ENCODE results near the gene DLGAP4. TPM values are rescaled to one million over a fixed set of nuclear protein-coding genes. Genes with fewer than 3 reads are reported as not detected.
A peak's percentile ranks its signal among the peaks of the same experiment; 100 is the strongest.

DLGAP4 gene
- total and polyA plus RNA-seq, 2 of the 13 experiments (the other 11 are each of a cell fraction or from before 2014, with no cell fraction given), result 15.2 to 26.7 TPM

GRCh38 chr20:36462440-36463211, 156.5 kb downstream of the DLGAP4 start (continued):
- TF ChIP-seq ZNF687 (CRISPR knock-in tag; IDR thresholded peaks at IDR 0.05) (peak; percentile 66), RBFOX2 (IDR thresholded peaks at IDR 0.05; ENCODE audit: low read depth, low read length) (peak; percentile 36; the same call in 1 of the 2 replicates), HNRNPLL (IDR thresholded peaks at IDR 0.05; ENCODE audit: low read depth, low read length, poor library complexity, severe bottlenecking) (peak; percentile 41), PRDM10 (CRISPR knock-in tag; IDR thresholded peaks at IDR 0.05; ENCODE audit: low read depth) (no peak), ZNF761 (CRISPR knock-in tag; conservative IDR thresholded peaks at IDR 0.05) (no peak), AHR (CRISPR knock-in tag; IDR thresholded peaks at IDR 0.05) (no peak), KAT2B (IDR thresholded peaks at IDR 0.05; ENCODE audit: borderline replicate concordance, low read depth, low read length) (no peak), ADNP (CRISPR knock-in tag; IDR thresholded peaks at IDR 0.05) (no peak), ZNF550 (CRISPR knock-in tag; IDR thresholded peaks at IDR 0.05; ENCODE audit: borderline replicate concordance) (peak; percentile 78; the same call in 1 of the 2 replicates), ZFYVE20 (CRISPR knock-in tag; IDR thresholded peaks at IDR 0.05; ENCODE audit: borderline replicate concordance, low read depth) (no peak), ZNF343 (CRISPR knock-in tag; IDR thresholded peaks at IDR 0.05) (no peak), ZFP62 (CRISPR knock-in tag; IDR thresholded peaks at IDR 0.05) (no peak), TCF7L2 (IDR thresholded peaks at IDR 0.05; ENCODE audit: low read depth, low read length) (no peak), ZNF354B (CRISPR knock-in tag; IDR thresholded peaks at IDR 0.05) (no peak), ZNF33A (CRISPR knock-in tag; IDR thresholded peaks at IDR 0.05; ENCODE audit: borderline replicate concordance) (no peak), SRY (CRISPR knock-in tag; IDR thresholded peaks at IDR 0.05) (peak; percentile 46; the same call in 1 of the 2 replicates), EED (CRISPR knock-in tag; IDR thresholded peaks at IDR 0.05) (peak; percentile 90; the same call in 1 of the 2 replicates), HBP1 (CRISPR knock-in tag; IDR thresholded peaks at IDR 0.05; ENCODE audit: low read depth) (0 out of 2 replicates have a peak, but pooled peaks have one; percentile 17), PHF20 (CRISPR knock-in tag; IDR thresholded peaks at IDR 0.05) (no peak), U2AF2 (IDR thresholded peaks at IDR 0.05; ENCODE audit: low read depth, low read length) (no peak), ZNF230 (CRISPR knock-in tag; IDR thresholded peaks at IDR 0.05) (0 out of 2 replicates have a peak, but pooled peaks have one; percentile 5)

Measured in HepG2 (cell line).